Astrocyte of the cerebellum (primary cell): ENCODE data around the gene DHRS4.
"Not testable (repeated sequence)": the region's sequence is repeated elsewhere in the genome, so short reads cannot be mapped to it uniquely, and the experiment has no call there.

Experiments used
- DNase-seq: peaks from one replicate; pipeline ENCODE4 v3.0.0-alpha.2; 2011; ENCODE audit warnings: low read depth
- H3K4me3 ChIP-seq: 2 replicates; pipeline ENCODE4 v1.5.1; 2011; ENCODE audit warnings: mild to moderate bottlenecking, low read depth, low read length, moderate library complexity
- in situ Hi-C: cut with HindIII; loops from 2 replicates; pipeline ENCODE4 v1.10.0; 2017; ENCODE audit warnings: low sequenced_read_pairs
- TF ChIP-seq, protein P1 (sequence below): IDR thresholded peaks from 2 replicates; pipeline ENCODE4 v1.5.1; 2012; ENCODE audit warnings: low read length, low read depth, moderate library complexity, mild to moderate bottlenecking; ENCODE audit errors: missing control alignments

The DHRS4 gene

DNA sequence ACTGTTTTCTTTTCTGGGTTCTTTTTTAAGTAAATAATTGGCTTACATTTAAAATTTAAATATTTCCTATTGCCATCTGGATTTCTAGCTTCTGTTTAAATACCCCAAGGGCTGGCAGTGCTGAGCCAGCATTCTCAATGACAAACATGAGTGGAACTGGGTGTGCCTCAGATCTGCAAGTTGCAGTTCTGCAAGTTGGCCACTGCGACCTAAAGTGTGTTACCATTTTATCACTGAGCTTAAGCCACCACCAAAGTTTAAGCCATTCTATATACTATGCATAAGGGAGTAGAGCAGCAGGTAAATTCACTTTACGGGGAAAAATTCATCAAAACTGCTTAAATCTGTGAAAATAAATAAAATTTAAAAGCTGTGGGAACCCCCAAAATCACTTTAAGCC lies 23.6 kb downstream of the DHRS4 start:
- H3K4me3 ChIP-seq, DNase-seq, in situ Hi-C loops: not testable (repeated sequence)

DNA sequence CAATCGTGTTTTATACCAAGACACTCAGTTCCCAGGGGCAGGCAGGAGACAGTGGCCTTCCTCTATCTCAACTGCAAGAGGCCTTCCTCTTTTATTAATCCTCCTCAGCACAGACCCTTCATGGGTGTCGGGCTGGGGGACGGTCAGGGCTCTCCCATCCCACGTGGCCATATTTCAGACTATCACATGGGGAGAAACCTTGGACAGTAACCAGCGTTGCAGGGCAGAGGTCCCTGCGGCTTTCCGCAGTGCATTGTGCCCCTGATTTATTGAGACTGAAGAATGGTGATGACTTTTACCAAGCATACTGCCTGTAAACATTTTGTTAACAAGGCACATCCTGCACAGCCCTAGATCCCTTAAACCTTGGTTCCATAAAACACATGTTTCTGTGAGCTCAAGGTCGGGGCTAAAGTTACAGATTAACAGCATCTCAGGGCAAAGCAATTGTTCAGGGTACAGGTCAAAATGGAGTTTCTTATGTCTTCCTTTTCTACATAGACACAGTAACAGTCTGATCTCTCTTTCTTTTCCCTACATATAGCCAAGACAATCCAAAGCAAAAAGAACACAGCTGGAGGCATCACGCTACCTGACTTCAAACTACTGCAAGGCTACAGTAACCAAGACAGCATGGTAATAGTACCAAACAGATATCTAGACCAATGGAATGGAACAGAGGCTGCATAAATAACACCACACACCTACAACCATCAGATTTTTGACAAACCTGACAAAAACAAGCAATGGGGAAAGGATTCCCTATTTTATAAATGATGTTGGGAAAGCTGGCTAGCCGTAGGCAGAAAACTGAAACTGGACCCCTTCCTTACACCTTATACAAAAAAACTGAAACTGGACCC lies 28.6 kb downstream of the DHRS4 start:
- DNase-seq, H3K4me3 ChIP-seq, in situ Hi-C loops: not testable (repeated sequence)

DNA sequence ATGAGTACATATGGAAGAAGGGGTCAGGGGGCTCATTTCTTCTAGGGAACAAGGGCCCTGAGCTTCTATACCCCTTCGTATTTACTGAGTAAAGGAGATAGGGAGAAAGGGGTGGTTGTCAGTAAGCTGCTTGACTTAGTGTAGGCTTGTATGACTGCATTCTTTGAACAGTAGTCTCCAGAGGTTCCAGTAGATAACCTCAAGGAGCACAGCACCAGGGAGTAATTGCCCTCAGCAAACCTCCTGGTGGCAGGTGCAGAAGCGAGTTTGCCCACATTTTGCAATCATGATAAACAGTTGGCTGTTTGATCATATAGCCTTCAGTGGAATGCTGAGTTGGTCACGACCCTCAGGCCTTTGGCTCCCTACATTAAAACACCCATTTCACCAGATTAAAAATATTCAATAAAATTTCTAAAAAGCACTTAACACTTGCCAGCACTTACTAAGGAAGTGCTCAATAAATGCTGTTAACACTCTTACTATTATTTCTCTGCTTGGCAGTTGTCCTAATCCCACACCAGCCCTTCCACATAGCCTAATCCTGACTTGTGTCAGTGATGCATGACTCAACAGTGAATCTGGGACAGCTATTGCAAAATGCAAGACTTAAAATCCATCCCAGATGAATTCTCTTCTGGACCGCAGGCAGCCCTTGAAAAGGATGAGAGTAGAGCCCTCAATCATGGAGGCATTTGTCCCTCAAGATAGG lies 31.5 kb downstream of the DHRS4 start:
- no peak for DNase-seq
- in situ Hi-C loops = no loop called here
- TF ChIP-seq, protein P1, sequence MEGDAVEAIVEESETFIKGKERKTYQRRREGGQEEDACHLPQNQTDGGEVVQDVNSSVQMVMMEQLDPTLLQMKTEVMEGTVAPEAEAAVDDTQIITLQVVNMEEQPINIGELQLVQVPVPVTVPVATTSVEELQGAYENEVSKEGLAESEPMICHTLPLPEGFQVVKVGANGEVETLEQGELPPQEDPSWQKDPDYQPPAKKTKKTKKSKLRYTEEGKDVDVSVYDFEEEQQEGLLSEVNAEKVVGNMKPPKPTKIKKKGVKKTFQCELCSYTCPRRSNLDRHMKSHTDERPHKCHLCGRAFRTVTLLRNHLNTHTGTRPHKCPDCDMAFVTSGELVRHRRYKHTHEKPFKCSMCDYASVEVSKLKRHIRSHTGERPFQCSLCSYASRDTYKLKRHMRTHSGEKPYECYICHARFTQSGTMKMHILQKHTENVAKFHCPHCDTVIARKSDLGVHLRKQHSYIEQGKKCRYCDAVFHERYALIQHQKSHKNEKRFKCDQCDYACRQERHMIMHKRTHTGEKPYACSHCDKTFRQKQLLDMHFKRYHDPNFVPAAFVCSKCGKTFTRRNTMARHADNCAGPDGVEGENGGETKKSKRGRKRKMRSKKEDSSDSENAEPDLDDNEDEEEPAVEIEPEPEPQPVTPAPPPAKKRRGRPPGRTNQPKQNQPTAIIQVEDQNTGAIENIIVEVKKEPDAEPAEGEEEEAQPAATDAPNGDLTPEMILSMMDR = no peak
- H3K4me3 ChIP-seq = no peak overlapping the region

DNA sequence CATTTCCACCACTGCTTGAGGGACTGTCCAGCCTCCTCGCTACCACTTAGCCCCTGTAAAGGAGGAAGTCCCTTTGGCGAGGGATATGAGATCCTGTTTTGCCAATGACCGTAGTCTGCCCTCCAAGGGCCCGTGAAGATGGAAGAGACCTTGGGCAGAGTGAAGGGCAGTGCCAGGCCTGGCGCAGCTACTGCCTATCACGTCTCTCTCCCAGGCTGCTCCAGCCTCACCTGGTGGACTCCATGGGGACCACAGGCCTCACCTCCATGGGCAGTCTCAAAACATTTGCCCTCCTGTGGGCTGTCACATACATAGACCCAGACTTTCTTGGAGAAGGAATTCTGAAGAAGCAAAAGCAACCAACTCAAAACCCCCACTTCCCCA lies 34.6 kb downstream of the DHRS4 start:
- H3K4me3 ChIP-seq, in situ Hi-C loops, DNase-seq: not testable (repeated sequence)

DNA sequence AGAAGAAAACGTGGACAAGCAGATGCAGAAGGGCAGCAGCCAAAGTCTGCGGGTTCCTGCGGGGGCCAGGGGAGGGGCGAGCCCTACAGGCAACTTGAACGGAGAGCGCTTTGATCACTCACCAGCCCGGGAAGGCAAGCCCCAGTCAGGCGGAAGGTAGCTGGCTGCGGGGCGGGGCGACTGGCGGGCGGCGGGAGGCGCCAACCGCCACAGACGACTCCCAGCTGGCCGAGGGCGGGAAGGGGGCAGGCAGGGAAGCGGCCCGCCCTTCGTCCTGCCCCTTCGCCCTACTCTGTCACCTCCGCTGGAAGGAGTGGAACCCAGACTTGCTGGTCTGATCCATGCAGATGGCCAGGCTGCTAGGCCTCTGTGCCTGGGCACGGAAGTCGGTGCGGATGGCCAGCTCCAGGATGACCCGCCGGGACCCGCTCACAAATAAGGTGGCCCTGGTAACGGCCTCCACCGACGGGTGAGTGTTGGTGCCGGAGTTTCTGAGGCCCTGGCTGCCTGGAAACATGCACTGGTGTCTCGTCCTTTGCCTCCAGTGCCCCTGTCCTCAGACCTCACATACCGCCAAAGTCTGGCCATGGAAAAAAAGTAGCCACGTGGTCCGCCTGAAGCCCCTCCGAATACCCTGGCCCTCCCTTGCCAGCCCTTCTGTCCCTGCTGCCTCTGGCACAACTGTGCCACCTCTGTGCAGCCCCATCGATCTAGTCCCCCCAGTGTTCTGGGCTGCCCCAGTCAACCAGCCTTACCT lies 35.2 kb downstream of the DHRS4 start, which contains the start of gene DHRS4L2:
TSS of gene DHRS4L2 (plus strand) at position 323 of the 757 bp plus-strand sequence. CDS start at position 342, 19 bp downstream.
- DNase-seq, in situ Hi-C loops: not testable (repeated sequence)
- H3K4me3 ChIP-seq = peak within 1 kb of the TSS; percentile 10

DNA sequence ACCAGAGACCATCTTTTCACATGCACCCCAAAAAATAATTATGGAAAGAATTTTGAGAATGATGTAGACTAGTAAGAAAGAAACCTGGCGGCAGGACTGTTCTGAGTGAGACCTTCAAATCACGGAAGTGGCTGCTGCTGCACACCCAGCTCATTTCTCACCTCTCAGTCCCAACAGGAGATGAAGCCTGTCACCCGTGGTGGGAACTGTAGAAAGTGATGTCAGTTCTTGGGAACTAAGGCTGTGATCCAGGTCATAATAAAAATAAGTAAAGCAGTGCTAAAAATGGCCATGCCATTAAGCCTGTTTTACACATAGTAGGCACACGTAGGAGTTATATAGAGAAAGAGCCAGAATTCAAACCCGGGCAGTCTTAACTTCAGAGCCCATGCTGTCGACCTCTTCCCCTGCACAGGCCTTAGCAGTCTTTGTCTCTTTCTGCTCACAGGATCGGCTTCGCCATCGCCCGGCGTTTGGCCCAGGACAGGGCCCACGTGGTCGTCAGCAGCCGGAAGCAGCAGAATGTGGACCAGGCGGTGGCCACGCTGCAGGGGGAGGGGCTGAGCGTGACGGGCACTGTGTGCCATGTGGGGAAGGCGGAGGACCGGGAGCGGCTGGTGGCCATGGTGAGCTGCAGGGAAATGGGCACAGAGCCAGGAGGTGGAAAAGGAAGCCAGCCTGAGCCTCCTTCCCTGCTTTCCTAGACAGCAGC lies 36.3 kb downstream of the DHRS4 start:
- in situ Hi-C loops, H3K4me3 ChIP-seq, DNase-seq: not testable (repeated sequence)

DNA sequence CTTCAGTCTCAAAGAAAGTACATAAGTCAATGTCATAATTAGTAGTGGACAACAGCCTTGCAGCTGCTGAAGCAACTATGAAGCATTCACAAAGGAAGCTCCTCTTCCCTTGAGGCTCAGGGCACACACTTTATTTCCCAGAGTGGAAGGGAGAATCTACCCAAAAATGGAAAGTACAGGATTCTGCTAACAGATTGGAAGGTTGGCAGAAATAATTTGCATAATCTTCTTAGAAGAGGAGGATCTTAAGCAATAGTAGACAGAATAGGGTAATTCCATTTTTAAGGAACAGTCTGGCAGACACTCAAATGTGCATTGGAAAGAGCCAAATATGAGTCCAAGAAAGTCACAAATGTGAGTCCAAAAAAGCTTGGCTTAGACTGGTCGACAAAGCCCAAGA lies 37.4 kb downstream of the DHRS4 start:
- in situ Hi-C loops, H3K4me3 ChIP-seq, DNase-seq: not testable (repeated sequence)

DNA sequence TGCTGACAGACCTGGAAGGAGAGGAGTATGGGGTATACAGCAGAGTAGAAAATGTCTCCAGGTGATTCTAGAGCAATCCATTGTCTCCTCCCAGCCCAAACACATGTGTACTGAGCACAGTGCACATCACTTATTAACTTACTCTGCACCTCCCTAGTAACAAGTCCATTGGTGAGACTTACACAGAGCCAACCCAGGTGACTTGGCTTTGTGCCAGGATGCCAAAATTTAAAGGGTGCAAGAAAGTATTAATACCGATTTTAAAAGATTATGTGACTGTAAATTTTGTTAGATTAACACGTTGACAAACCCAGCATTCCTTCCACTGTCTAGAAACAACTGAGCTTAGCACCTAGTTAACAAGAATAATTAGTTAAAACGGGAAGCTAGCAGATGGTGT lies 39.5 kb downstream of the DHRS4 start:
- DNase-seq, H3K4me3 ChIP-seq, in situ Hi-C loops: not testable (repeated sequence)

DNA sequence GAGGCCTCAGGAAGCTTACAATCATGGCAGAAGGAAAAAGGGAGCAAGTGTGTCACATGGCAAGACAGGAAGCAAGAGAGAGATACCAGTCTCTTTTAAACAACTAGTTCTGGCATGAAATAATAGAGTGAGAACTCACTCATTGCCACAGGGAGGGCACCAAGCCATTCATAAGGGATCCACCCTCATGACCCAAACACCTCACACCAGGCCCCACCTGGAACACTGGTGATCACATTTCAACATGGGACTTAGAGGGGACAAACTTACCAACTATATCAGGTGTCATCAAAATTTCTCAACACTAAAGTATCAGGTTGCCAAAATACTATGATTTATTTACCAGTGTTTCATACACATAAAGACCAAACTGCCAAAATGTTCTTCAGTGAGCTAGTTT lies 42.4 kb downstream of the DHRS4 start:
- H3K4me3 ChIP-seq, in situ Hi-C loops, DNase-seq: not testable (repeated sequence)

DNA sequence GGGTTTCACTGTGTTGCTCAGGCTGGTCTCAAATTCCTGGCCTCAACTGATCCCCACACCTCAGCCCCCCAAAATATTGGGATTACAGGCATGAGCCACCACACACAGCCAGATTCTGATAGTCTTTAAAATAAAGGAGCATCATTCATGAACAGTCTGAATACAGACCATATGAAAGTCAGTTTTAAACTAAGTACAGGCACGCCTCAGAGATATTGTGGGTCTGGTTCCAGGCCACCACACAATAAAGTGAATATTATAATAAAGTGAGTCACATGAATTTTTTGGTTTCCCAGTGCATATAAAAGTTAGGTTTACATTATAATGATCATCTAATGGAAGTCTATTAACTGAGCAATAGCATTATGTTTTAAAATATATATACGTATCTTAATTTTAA lies 43.3 kb downstream of the DHRS4 start:
- H3K4me3 ChIP-seq, in situ Hi-C loops, DNase-seq: not testable (repeated sequence)

DNA sequence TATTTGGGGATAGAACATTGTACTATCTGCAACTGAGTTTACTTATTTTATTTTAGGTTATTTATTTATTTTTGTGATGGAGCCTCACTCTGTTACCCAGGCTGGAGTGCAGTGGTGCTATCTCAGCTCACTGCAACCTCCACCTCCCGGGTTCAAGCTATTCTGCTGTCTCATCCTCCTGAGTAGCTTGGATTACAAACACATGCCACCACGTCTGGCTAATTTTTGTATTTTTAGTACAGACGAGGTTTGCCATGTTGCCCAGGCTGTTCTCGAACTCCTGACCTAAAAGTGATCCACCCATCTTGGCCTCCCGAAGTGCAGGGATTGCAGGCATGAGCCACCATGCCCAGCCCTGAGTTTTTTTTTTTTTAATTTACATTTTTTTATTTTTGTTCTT lies 46.1 kb downstream of the DHRS4 start:
- H3K4me3 ChIP-seq, DNase-seq, in situ Hi-C loops: not testable (repeated sequence)

DNA sequence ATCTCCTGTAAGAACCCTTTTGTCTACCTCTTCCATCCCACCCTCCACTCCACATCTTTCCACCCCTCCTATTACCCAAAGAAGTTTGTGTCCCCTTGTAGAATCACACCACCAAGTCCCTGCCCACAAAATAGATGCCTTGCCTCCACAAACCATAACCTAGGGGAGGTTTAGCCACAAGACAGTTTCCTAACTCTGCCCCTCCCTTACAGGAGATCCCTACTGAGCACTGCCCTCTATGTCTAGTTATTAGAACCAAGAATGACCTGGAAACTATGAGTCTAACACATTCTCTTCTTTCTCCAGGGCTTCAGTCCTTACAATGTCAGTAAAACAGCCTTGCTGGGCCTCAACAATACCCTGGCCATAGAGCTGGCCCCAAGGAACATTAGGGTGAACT lies 47.5 kb downstream of the DHRS4 start:
- H3K4me3 ChIP-seq, DNase-seq, in situ Hi-C loops: not testable (repeated sequence)

DNA sequence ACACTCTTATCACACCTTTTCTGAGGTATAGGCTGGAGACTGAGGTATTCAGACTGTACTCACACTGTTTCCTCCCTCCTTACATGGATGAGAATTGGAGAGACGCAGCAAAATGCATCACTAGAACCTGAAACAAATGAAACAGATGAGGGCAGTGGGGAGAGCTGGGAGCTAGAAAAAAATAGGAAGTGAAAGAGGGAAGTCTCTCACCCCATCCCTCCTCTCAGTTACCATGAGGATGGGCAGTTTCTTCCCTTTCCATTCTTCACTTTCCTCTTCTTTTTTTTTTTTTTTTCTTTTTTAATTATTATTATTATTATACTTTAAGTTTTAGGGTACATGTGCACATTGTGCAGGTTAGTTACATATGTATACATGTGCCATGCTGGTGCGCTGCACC lies 48.1 kb downstream of the DHRS4 start:
- H3K4me3 ChIP-seq, in situ Hi-C loops, DNase-seq: not testable (repeated sequence)

DNA sequence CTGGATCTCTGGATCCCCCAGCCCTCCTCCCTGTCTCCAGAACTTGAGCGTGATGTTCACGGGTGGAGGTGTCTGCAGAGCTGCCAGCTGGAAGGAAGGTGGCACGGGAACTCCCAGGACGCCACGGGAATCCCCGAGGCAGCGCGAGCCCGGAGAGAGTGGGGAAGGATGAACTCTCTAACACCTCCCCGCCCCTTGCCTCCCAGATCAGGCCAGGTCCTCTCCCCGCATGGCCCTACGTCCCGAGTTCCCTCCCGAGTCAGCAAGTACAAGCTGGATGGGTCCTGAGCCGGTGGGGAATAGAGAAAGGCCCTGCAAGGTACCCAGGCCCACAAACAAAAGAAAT lies 52.9 kb downstream of the DHRS4 start:
- DNase-seq, in situ Hi-C loops: not testable (repeated sequence)
- peak overlapping the region; percentile 29 for H3K4me3 ChIP-seq

DNA sequence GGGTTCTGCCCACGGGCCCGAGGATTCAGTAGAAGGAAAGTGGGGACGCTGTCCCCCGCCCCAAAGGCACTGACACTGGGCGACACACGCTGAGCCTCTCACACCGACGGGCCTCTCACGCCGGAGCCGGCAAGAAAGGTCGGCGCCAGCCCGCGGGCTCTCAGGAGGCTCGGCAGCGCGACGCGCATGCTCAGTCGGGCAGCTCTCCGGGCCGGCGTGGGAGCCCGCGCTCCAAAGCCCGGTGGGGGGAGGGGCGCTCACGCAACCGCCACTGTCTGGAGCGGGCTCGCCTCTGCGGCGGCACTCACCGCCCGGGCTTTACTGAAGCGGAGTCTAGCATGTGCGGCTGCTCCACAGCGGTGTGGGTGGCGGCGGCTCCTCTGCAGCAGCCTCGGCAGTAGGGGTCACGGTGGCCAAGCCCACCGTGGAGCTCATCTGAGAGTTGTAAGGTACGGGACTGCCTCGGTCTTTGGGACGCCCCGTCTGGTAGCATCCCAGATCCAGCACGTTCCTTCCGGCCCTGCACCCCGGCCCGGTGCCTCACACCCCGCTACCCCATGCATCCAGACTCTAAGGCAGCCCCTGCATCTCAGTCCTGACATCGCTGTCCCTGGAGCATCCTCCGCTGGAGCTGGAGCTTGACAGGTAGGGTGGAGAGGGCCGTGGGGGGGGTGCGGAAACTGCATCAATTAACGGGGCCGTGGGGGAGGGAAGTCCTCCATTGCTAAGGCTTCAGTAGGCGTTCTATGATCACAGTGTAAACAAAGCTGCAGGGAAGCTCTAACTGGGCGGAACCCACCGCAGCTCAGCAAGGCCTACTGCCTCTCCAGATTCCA lies 53.5 kb downstream of the DHRS4 start:
- DNase-seq, in situ Hi-C loops: not testable (repeated sequence)
- H3K4me3 ChIP-seq = peak overlapping the region; percentile 29
